ENCODE results near the gene RAB3IL1. TPM values are rescaled to one million over a fixed set of nuclear protein-coding genes. Genes with fewer than 3 reads are reported as not detected.
"Not testable (repeated sequence)": the region's sequence is repeated elsewhere in the genome, so short reads cannot be mapped to it uniquely, and the experiment has no call there.

The RAB3IL1 gene
- total RNA-seq, 1 donor from 2014 or later, result 1.9 TPM

- no peak for DNase-seq (ENCODE audit: low read depth in 2 of 2)
Observed at GRCh38 chr11:61886643-61887042, 30.7 kb downstream of the RAB3IL1 start.

- no peak for DNase-seq (ENCODE audit: low read depth in 2 of 2)
Observed at GRCh38 chr11:61885784-61886580, 31.4 kb downstream of the RAB3IL1 start.

- DNase-seq (ENCODE audit: low read depth in 2 of 2), result no peak
Observed at GRCh38 chr11:61885166-61885778, 32.1 kb downstream of the RAB3IL1 start.

GRCh38 chr11:61883947-61884346 lies 33.4 kb downstream of the RAB3IL1 start:
- no peak for DNase-seq (ENCODE audit: low read depth in 2 of 2)

DNA sequence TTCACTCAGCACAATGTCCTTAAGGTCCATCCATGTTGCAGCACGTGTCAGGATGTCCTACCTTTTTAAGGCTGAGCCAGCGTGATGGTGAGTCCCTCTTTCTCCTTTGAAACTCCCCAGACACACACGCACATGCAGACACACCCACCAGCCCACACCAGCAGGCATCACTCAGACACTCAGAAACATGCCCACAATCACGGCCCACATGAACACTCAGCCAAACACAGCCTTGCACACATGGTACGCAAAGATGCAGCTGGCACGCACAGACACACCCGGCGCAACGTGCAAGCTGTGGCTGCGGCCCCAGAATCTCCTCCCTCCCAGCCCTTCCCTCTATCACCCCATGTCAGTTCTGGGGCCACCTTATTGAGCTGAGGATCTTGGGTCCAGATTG lies 34.0 kb downstream of the RAB3IL1 start:
- no peak for DNase-seq (ENCODE audit: low read depth in 2 of 2)

DNA sequence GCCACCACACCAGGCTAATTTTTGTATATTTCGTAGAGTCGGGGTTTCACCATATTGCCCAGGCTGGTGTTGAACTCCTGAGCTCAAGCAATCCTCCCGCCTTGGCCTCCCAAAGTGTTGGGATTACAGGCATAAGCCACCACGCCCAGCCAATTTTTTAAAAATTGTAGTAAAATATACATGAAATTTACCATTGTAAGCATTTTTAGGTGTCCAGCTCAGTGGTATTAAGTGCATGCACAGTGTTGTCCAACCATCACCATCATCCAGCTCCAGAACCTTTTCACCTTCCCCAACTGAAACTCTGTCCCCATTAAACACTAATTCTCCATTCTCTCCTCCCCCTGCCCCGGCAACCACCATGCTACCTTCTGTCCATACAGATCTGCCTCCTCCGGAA lies 34.5 kb downstream of the RAB3IL1 start:
- DNase-seq (ENCODE audit: low read depth in 2 of 2), result no peak

DNA sequence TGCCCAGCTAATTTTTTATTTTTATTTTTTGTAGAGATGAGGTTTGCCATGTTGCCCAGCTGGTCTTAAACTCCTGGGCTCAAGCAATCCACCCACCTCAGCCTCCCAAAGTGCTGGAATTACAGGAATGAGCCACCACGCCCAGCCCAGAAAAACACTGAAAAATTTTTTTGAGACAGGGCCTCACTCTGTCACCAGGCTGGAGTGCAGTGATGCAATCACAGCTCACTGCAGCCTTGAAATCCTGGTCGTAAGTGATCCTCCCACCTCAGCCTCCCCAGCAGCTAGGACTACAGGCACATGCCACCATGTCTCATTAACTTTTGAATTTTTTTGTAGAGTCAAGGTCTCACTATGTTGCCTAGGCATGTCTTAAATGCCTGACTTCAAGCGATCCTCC lies 35.1 kb downstream of the RAB3IL1 start:
- DNase-seq (ENCODE audit: low read depth in 2 of 2), result not testable (repeated sequence)

DNA sequence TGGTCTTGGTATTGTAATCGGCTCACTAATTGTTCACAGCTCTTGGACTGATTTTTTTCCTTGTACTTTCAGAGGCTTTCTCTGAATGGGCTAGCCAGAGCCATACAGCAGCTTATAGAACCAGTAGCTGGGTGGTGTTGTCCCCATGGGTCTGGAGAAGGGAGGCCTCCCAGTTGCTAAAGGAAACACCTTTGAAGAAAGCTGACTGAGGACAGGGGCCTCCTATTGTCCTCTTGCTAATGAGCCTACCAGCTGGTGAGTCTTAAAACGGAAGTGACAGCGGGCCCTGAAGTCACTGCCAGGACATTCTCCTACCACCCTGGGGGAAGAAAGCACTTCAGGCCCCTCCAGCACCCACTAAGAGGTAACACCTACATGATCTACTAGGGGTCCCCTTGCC lies 36.0 kb downstream of the RAB3IL1 start:
- DNase-seq (ENCODE audit: low read depth in 2 of 2), result peak in 1 of 2 donors; percentile 73

DNA sequence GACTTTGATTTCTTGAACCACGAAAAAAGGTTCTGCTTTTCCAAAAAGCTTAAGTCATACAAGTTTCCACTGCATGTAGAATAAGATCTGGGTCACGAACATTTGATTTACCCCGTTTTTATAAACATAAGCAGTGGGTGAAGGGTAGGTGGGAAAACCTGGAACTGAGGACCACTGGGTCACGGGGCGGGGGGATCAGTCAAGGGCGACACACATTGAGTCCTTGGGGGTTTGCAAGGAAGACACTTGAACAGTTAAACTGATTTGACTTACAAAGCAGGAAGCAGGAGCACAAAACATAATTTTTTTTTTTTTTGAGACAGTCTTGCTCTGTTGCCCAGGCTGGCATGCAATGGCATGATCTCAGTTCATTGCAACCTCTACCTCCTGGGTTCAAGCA lies 36.9 kb downstream of the RAB3IL1 start:
- no peak for DNase-seq (ENCODE audit: low read depth in 2 of 2)

- no peak for DNase-seq (ENCODE audit: low read depth in 2 of 2)
Observed at GRCh38 chr11:61880031-61880430, 37.3 kb downstream of the RAB3IL1 start.

GRCh38 chr11:61879152-61879551 lies 38.2 kb downstream of the RAB3IL1 start:
- no peak for DNase-seq (ENCODE audit: low read depth in 2 of 2)

DNA sequence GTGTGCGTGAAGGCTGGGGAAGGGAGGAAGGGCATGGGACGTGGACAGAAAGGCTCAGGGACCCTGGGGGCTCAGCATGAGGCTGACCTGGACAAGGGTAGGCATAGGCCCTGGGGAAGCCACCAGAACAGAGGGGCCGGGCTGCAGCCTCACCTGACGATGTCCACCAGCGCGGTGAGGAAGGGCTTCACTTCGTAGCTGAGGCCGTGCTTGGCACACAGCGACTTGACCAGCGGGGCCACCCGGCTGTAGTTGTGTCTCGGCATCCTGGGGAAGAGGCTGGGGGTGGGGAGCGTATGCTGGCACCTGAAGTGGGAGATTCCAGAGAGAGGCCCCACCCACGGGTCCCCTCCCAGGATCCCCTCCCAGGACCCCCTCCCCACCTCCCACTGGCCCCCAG lies 41.7 kb downstream of the RAB3IL1 start:
- DNase-seq (ENCODE audit: low read depth in 2 of 2), result no peak

DNA sequence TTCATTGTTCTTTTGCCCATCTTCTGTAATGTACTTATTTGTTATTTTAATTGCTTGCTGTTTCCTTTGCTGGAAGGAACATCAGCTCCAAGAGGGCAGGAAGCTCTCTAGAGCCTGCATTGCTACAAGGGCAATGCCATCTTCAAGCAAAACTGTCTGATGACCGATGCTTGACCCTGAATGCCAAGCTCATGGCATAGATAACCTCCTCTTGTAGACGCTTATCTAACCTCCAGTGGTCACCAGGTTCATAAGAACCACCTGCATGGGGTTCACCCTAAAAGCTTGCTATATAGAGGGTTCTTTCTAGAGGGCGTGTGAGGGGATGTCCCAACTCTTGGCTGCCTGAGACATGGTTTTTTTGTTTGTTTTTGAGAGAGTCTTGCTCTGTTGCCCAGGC lies 42.5 kb downstream of the RAB3IL1 start:
- DNase-seq (ENCODE audit: low read depth in 2 of 2), result no peak

- DNase-seq (ENCODE audit: low read depth in 2 of 2), result no peak
Observed at GRCh38 chr11:61874377-61874809, 43.0 kb downstream of the RAB3IL1 start.

GRCh38 chr11:61873588-61874376 lies 43.6 kb downstream of the RAB3IL1 start:
- no peak for DNase-seq (ENCODE audit: low read depth in 2 of 2)

DNA sequence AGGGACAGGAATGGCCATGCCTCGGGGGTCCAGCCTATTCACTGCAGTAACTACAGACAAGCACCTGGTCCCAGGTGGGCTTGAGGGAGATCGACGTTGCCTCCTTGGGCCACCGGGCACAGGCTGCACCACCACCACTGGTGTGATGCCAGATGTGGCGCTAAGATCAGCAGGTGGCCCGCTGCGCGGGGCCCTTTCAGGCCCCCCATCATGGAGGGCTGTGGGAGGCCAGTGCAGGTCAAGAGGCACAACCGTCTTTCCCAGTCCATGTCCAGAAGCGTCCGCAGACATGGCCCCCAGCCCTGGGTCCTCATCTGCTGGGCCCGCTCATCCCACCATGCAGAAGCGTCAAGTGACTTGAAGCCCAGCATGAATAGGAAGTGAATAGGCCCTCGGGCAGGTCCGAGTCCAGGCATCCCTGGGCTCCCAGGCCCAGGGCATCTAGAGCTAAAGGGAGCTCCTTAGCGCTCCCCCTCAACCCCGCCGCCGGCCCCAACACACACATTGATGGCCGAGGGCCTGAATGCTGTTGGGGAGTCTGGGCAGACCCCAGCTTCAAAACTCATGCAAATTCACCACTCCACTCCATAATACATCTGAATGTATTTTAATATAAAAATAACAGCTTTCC lies 44.3 kb downstream of the RAB3IL1 start:
- no peak for DNase-seq (ENCODE audit: low read depth in 2 of 2)

GRCh38 chr11:61871158-61871597 lies 46.2 kb downstream of the RAB3IL1 start:
- peak; percentile 49 to 81 for DNase-seq (ENCODE audit: low read depth in 2 of 2)

DNA sequence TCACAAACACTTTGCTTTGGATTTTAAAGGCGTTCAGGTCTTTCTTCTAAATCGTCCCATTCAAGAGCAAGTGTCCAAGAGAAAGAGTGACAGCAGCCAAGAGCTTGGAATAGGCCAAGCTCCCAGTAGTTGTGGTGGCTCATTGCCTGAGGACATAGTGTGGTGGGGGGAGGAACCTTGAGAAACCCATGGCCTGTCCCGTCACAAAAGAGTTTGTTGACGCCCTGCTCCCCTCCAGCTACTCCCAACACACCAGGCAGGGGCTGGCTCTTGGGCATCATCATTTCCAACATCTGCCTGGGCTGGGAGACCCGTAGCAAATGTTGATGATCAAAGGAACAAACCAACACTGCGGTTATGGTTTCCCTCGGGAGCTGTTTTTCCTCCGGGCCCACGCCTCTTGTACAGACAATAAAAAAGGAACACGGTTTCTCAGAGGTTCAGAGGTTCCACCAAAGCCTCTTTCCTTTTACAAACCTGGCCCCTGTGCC lies 46.8 kb downstream of the RAB3IL1 start:
- DNase-seq (ENCODE audit: low read depth in 2 of 2), result no peak

- DNase-seq (ENCODE audit: low read depth in 2 of 2), result no peak
Observed at GRCh38 chr11:61869708-61870451, 47.5 kb downstream of the RAB3IL1 start.

GRCh38 chr11:61869429-61869707 lies 48.0 kb downstream of the RAB3IL1 start:
- DNase-seq (ENCODE audit: low read depth in 2 of 2), result no peak
